Measurements from ENCODE around the gene TRNT1.

The TRNT1 gene

GRCh38 chr3:3113042-3113709, 13.6 kb upstream of the TRNT1 start:
- DNase-seq: no peak

- no peak for DNase-seq
These were observed 9.1 kb upstream of the TRNT1 start for GRCh38 chr3:3117651-3118050.

GRCh38 chr3:3119393-3119851, 7.3 kb upstream of the TRNT1 start:
- no peak for DNase-seq

DNA sequence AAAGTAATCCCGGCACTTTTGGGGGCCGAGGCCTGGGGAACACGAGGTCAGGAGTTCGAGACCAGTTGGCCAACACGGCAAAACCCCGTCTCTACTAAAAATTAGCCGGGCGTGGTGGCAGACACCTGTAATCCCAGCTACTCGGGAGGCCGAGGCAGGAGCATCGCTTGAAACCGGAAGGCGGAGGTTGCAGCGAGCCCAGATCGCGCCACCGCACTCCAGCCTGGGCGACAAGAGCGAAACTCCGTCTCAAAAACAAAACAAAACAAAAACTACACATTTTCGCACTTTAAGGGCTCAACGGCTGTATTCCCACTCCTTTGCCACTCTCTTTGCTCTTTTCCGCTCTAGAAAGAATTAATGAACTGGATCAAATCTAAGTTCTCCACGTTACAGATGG, 763 bp upstream of the TRNT1 start:
- no peak for DNase-seq

- DNase-seq: no peak
These were observed 781 bp downstream of the TRNT1 start for GRCh38 chr3:3127432-3128010.

DNA sequence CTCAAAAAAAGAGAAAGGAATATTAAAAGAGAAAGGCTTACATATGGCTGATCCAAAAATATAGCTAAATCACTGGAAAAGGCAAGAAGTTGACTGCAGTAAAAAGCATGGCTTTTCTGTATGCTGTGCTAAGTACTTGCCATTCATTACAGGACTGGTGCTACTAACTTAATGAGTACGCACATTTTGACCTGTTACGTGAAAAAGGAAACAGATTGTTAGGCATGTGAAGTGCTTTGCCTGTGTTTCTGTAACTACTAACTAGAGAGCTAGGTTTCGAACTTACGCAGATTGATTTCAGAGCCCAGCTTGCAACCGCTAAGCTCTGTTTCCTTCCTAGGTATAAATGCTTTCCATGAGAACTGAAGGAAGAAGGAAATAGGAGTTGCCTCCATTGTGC, 2.8 kb downstream of the TRNT1 start:
- no peak for DNase-seq

DNA sequence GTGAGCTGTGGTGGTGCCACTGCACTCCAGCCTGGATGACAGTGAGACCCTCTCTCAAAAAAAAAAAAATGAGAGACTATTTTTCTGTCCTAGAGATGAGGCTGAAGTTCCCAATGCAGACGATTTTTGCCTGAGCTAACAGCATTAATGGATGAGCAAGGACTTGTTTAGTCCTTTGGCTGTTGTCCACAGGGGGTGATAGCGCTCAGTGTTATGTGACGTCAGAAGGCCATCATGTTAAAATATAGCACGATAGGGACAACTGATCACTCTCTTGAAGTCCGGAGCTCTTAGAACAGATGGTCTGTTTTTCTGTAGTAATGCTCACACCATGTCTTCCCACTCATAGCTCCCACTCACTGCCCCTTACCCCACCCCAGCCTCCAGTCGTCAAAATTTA, 6.8 kb downstream of the TRNT1 start:
- no peak for DNase-seq

DNA sequence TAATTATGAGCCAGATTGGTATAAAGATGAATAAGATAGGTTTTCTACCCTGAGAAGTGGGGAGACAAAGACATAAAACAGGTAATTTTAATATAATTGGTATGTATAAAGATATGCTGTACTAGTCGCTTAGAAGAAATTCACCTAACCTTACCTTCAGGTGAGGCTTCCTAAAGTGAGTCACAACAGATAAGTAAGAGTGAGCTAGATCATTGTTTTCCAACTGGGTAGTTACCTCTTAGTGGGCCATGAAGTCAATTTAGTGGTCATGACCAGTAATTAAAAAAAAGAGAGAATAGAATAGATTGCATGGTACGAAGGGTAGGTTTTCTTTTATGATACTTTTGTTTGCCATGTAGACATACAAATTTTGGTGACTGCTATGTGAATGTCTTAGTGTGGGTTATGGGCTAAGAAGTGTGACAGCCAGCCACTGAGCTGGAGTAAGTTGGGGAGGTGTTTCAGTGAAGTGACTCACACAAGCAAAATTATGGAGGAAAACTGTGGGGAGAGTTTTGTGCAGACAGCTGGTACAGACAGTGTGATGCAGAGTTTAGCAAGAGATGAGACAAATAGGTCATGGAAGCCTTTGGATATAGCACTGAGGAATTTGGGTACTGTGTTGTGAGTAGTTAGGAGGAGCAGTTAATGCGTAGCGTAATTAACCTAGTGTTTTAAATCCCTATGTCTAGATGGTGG, 8.2 kb downstream of the TRNT1 start:
- no peak for DNase-seq

DNA sequence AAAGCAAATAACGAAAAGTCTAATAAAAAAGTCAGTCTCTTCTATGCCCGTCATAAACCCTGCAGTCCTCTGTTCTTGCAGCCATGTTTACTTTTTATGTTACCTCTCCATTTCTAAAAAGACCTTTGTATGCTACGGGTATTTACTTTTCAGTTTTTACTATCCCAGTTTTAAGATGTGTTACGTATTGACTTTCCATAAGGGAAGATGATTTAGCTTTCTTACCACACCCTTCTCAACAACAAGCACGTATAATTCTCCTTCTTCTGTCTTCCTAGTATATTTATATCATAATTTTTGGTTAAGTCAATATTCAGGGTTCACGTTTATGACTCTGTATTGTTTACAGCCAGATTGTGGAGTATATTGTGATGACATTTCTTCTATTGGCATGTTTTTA, 10.8 kb downstream of the TRNT1 start:
- DNase-seq: no peak

- no peak for DNase-seq
These were observed 15.2 kb downstream of the TRNT1 start for GRCh38 chr3:3141939-3142338.

GRCh38 chr3:3145831-3146230, 19.1 kb downstream of the TRNT1 start:
- DNase-seq: no peak

DNA sequence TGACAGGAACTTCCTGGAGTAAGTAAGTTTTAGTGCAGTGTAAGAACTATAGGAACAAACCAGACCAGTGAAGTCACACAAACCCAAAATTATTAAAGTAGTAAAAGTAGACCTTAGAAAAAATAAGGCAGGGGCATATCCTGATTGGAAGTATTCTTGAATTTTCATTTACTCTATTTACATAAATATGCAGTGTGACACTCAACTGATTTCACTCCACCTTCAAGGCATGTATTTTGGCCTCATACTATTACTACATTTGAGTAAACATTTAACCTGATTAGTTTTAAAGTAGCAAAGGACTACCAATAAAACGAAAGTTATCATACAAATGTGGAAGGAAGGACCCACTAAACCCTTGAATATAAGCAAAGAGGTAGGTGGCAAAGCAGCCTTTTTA, 22.8 kb downstream of the TRNT1 start:
- no peak for DNase-seq

DNA sequence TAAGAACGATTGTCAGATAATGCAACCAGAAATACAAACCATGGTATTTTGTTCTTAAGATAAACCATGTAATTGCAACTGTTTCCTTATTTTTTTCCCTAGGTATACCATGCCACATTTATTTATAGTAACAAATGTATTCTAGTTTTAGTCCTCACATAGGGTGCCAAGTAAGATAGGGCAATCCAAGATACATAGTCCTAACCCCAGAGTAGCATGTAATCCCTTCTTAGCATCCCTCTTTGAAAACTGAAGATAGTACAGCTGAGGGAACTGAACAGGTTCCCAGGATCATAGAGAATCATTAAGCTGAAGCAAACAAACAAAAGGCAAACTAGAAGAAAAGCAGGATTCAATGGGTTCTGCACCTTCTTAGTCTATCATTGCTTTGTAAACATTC, 24.8 kb downstream of the TRNT1 start:
- DNase-seq: no peak

DNA sequence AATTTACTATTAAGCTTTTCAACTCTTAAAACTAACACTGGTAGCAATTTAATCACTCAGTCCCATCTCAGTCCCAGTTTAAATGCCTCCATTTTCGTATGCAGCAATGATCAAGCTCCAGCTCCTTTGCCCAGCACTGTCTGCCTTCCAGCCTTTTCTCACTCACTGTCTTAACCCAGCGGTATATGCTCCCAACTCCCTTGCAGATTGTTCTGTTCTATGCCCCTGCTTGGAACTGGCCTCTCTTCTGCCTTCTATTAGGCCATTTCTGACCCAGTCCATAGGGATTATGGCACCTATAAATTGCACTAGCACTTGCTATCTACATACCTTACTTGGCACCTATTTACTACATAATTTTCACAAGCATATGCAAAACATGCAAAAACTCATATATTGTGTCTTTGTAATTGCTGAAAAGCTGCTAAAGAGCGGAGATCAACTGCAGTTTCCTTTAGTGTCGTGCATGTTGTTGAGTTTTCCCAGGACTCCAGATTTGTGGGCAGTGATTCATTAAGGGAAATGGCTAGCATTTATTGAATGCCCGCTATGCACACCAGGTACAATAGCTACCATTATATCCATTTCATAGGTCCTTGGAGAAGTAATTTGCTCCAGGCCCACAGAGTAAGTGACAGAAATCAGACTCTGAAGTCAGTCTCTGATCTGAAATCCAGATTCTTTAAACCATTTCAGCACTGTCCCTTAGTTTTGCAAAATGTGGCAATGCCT, 28.3 kb downstream of the TRNT1 start:
- no peak for DNase-seq

GRCh38 chr3:3157484-3157883, 30.7 kb downstream of the TRNT1 start:
- no peak for DNase-seq

- DNase-seq: no peak
These were observed 34.1 kb downstream of the TRNT1 start for GRCh38 chr3:3160826-3161225.

DNA sequence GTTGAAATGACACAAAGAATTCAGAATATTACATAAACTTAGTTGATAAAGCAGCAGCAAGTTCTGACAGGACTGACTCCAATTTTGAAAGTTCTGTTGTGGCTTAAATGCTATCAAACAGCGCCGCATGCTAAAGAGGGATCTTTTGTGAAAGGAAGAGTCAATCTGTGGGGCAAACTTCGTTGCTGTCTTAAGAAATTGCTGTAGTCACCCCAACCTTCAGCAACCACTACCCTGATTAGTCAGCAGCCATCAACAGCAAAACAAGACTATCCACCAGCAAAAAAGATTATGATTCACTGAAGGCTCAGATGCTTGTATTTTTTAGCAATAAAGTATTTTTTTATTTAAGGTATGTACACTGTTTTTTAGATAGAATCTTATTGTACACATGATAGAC, 38.5 kb downstream of the TRNT1 start:
- DNase-seq: no peak

- no peak for DNase-seq
These were observed 38.9 kb downstream of the TRNT1 start for GRCh38 chr3:3165650-3166049.

DNA sequence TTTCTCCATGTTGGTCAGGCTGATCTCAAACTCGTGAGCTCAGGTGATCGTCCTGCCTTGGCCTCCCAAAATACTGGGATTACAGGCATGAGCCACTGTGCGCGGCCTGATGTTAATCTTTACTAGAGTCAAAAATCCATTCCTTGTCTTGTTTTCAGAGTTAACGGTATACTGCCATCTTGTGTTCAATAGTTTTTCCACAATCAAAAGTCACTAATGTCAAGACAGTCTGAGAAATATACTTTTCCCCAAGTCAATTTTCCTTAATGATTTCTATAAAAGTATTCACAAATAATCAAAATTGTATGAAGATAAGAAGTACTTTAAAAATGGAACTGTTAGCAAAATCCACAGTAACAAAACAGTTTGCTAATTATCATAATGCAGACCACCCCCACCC, 44.3 kb downstream of the TRNT1 start:
- no peak for DNase-seq

DNA sequence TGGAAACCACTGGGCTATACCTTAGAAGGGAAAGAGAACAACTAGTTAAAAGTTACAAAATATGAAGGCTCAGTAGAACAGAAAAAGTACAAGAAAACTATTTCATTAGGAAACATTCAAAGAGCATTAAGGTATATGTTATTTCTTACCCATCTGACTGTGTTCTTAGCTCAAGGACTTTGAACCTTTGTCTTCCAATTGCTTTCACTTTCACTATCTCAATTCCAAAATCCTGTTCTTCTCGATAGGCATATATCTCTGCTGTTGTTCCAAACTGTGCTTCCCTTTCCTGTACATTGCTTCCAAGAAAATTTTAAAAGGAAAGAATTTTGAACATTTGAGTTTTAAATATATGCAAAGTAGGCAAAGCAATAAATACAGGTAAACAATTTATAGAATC, 45.9 kb downstream of the TRNT1 start:
- no peak for DNase-seq

- DNase-seq: no peak
These were observed 51.2 kb downstream of the TRNT1 start for GRCh38 chr3:3177861-3178497.

DNA sequence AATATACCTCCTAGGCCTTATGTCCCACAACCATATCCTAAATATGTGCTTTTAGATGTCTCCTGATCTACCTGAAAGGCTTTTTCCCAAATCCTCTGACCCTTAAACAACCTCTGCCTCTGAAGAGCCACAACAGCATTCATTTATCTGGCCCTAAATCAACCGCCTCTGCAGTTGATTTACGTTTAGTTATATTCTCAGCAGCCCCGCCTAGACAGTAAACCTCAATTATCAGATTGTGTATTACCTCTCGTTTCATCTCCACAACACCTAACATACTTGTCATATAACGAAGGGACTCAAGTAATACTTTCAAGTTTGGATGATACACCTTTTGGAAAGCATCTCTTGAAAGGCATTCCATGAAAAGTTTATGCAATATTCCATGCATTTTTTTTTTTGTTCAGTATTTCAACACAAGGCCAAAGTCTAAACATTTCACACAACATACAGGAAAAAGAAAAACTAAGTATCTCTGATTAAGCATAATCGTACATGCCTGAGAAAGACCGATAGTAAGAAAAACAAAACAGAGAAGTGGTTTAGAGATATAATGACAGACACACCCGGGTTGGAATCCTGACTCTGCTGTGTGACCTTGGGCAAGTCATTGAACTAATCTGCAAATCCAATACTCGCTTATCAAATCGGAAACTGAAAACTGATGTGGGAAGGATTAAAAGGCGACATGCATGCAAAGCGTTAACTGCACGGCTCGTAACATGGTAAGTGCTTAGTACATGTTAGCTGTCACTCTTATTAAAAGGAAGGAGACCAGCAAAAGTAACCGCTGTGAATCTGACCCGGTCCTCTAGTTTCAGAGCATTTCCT, 52.0 kb downstream of the TRNT1 start:
- no peak for DNase-seq

Data from SHP77 treated with DMSO at 0.1 percent for 48 hours (cell line).